ENCODE data around the gene TIMP2.

Gene TIMP2

DNA sequence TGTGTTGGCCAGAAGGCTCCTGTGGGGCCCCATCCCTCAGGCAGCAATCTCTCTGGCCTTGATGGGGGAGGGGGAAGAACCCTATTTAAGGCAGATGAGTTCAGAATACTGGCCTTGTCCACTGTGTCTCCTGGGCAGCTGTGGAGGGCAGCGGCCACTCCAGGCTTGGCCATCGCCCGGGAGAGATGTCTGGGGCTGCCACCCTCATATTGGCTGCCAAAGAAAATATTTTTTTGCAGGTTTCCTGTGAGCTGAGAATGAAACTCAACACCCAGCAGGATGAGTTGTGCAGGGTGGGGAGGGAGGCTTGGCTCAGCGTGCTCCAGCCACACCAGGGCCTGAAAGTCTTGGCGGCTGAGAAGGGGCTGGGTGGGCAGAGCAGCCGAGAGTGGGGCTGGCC is 14.4 kb upstream of the TIMP2 start:
- Histone ChIP-seq H3K4me1 (ENCODE audit: control insufficient read depth, low read length) (no peaks in the 10 kb centered on the region), H3K9me3 (ENCODE audit: control insufficient read depth, insufficient read depth, low read length) (no peaks in the 10 kb centered on the region), H3K27ac (ENCODE audit: low read depth, low read length) (no peak overlapping the region), H3K4me3 (ENCODE audit: low read length) (no peak overlapping the region), H4K20me1 (ENCODE audit: control insufficient read depth, insufficient read depth, low read depth, low read length) (no peaks in the 10 kb centered on the region), H3K36me3 (ENCODE audit: control insufficient read depth, low read length) (no peaks in the 10 kb centered on the region), H3K4me2 (ENCODE audit: low read length) (no peak overlapping the region), H3K79me2 (ENCODE audit: control insufficient read depth, low read length) (no peaks in the 10 kb centered on the region), H3F3A (ENCODE audit: control insufficient read depth, insufficient read depth) (no peaks in the 10 kb centered on the region), H3K9me2 (replicated peaks; ENCODE audit: control insufficient read depth, low read length) (no peaks in the 10 kb centered on the region), H3K27me3 (ENCODE audit: control insufficient read depth, low read length) (peaks cover 8% of the 10 kb centered on the region)
- no peak for TF ChIP-seq EZH2phosphoT487 (IDR thresholded peaks at IDR 0.05; ENCODE audit: borderline replicate concordance, low read length)
- TF ChIP-seq, protein P1, sequence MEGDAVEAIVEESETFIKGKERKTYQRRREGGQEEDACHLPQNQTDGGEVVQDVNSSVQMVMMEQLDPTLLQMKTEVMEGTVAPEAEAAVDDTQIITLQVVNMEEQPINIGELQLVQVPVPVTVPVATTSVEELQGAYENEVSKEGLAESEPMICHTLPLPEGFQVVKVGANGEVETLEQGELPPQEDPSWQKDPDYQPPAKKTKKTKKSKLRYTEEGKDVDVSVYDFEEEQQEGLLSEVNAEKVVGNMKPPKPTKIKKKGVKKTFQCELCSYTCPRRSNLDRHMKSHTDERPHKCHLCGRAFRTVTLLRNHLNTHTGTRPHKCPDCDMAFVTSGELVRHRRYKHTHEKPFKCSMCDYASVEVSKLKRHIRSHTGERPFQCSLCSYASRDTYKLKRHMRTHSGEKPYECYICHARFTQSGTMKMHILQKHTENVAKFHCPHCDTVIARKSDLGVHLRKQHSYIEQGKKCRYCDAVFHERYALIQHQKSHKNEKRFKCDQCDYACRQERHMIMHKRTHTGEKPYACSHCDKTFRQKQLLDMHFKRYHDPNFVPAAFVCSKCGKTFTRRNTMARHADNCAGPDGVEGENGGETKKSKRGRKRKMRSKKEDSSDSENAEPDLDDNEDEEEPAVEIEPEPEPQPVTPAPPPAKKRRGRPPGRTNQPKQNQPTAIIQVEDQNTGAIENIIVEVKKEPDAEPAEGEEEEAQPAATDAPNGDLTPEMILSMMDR (IDR thresholded peaks at IDR 0.05; ENCODE audit: low read depth, low read length, poor library complexity, severe bottlenecking): no peak

DNA sequence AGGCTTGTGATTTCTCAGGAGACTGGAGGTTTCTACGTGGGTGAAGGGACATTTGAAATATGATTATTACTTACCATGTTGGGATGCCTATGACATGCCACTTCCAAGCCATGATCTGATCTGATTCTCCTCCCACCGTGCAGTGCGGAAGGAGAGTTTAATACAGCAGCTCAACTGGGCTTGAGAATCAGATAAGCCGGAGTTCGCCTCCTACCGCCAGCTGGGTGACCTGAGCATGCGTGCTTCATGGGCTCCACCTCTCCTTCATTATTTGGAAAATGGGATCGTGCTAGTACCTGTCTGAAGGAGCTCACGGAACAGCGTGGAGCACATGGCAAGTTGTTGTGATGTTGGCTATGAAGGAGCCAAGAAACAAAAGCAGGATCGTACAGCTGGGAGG is 12.4 kb upstream of the TIMP2 start:
- Histone ChIP-seq H3F3A (ENCODE audit: control insufficient read depth, insufficient read depth) (no peaks in the 10 kb centered on the region), H3K36me3 (ENCODE audit: control insufficient read depth, low read length) (no peaks in the 10 kb centered on the region), H3K4me2 (ENCODE audit: low read length) (no peak overlapping the region), H3K9me3 (ENCODE audit: control insufficient read depth, insufficient read depth, low read length) (no peaks in the 10 kb centered on the region), H3K27ac (ENCODE audit: low read depth, low read length) (no peak overlapping the region), H3K4me3 (ENCODE audit: low read length) (no peak overlapping the region), H4K20me1 (ENCODE audit: control insufficient read depth, insufficient read depth, low read depth, low read length) (no peaks in the 10 kb centered on the region), H3K79me2 (ENCODE audit: control insufficient read depth, low read length) (no peaks in the 10 kb centered on the region), H3K4me1 (ENCODE audit: control insufficient read depth, low read length) (no peaks in the 10 kb centered on the region), H3K9me2 (replicated peaks; ENCODE audit: control insufficient read depth, low read length) (no peaks in the 10 kb centered on the region), H3K27me3 (ENCODE audit: control insufficient read depth, low read length) (peaks cover 14% of the 10 kb centered on the region; the same call in 1 of the 2 replicates)
- TF ChIP-seq, protein P1 (IDR thresholded peaks at IDR 0.05; ENCODE audit: low read depth, low read length, poor library complexity, severe bottlenecking): no peak
- TF ChIP-seq EZH2phosphoT487 (IDR thresholded peaks at IDR 0.05; ENCODE audit: borderline replicate concordance, low read length): no peak

DNA sequence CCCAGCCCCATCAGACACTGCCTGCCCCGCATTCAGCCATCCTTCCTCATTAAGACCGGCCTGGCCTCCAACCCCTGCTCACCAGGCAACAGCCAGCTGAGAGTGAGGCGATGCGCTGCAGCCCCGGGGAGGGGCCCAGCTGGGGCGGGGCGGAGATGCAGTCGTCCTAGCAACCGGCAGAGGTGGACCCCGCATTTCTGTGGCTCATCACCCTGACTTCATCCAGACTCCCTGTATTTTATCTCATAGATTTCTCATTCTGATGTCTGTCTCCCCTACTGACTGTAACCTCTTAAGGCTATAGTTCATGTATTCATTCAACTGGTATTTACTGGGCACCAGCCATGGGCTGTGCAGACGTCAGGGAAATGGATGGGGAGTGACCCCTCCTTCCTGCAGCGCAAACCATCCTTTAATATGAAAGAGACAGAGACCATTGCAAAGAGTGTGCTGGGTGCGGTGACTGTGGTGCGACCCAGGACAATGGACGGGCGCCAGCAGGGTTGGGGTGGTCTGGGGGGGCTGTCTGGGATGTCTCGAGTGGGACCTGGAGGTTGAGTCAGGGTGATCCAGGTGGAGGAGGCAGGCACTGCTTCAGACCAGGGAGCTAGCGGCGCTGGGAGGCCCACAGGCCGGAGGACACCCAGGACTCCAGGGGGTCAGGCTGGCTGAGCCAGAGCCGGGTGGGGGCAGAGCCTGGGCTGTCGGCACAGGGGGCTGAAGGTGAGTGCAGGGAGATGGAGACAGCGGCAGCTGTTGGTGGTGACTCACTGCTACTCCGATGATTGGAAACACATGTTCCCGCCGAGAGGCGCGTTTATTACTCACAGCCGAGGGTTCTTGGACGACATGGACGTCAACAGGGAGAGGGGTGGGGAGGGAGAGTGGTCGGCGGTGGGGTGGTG is 10.5 kb upstream of the TIMP2 start:
- Histone ChIP-seq H3K27me3 (ENCODE audit: control insufficient read depth, low read length) (peaks cover 14% of the 10 kb centered on the region; the same call in 1 of the 2 replicates), H3K36me3 (ENCODE audit: control insufficient read depth, low read length) (no peaks in the 10 kb centered on the region), H3F3A (ENCODE audit: control insufficient read depth, insufficient read depth) (no peaks in the 10 kb centered on the region), H3K27ac (ENCODE audit: low read depth, low read length) (no peak overlapping the region), H3K79me2 (ENCODE audit: control insufficient read depth, low read length) (no peaks in the 10 kb centered on the region), H3K4me1 (ENCODE audit: control insufficient read depth, low read length) (no peaks in the 10 kb centered on the region), H3K4me3 (ENCODE audit: low read length) (no peak overlapping the region), H3K9me3 (ENCODE audit: control insufficient read depth, insufficient read depth, low read length) (no peaks in the 10 kb centered on the region), H4K20me1 (ENCODE audit: control insufficient read depth, insufficient read depth, low read depth, low read length) (no peaks in the 10 kb centered on the region), H3K9me2 (replicated peaks; ENCODE audit: control insufficient read depth, low read length) (no peaks in the 10 kb centered on the region), H3K4me2 (ENCODE audit: low read length) (no peak overlapping the region)
- TF ChIP-seq EZH2phosphoT487 (IDR thresholded peaks at IDR 0.05; ENCODE audit: borderline replicate concordance, low read length): no peak
- TF ChIP-seq, protein P1 (IDR thresholded peaks at IDR 0.05; ENCODE audit: low read depth, low read length, poor library complexity, severe bottlenecking): no peak

Data from DOHH2 (cell line).